Cortex of kidney (tissue), 1 donor: ENCODE results near the gene GALNT10.

Source experiments
- DNase-seq: peaks from one replicate; lab custom pipeline; 2025; lab: John Stamatoyannopoulos, UW

Gene GALNT10

DNA sequence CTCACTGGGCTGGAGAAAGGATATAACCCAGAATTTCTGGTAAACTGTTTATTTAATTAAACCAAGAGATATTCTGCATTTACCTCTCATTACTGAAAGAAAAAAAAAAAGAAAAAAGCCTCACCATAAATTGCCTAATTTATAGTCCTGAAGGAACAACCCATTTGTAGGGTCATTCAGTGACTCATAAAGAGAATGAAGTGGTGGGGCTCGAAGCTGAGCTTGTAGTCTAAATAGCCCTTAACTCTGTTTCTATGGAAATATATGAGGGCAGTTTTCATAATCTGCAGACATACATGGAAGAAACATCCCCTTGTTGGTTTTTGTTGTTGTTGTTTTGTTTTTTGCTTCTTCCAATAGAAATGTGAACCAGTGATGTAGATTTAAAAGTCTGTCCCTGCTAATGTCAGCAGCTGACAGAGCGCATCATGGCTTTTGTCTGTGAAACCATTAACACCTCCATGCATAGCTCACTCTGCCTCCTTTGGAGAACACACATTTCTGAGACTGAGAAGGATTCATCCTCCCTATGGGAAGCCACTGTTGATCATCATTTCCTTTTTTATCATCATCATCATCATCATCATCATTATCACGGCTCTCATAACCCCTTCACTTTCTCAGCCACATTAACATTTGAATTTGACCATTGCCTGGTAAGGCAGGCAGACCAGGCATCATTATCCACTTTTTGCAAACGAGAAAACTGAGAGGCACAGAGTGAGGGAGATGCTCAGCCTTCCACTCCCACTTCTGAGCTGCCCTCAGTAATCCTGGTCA, 187.4 kb downstream of the GALNT10 start:
- DNase-seq, result no peak

DNA sequence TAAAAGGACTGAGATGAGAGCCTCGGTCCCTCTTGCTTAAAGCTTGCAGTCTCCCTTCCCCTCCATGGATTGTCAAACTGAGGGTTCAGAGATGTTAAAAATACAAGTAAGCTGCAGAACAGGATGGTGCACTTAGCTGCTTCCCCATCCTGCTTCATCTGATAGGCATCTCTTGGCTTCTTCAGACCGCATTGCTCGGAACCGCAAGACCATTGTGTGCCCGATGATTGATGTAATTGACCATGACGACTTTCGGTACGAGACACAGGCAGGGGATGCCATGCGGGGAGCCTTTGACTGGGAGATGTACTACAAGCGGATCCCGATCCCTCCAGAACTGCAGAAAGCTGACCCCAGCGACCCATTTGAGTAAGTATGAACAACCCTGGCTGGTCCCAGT, 189.7 kb downstream of the GALNT10 start:
- DNase-seq, result no peak

- DNase-seq, result no peak
These were observed 194.1 kb downstream of the GALNT10 start for GRCh38 chr5:154384480-154385235.

DNA sequence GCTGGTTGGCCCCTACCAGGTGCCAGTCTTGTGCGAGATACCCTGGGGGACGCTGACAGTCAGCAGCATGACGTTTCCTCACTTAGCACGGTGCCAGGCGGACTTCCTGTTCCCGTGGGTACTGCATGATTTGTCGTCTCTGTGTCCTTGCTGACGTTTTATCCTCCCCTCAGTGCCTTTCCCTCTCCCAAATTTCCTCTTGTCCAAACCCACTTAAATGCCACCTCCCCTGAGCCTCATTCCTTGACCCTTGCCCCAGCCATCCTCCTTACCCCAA, 194.6 kb downstream of the GALNT10 start:
- no peak for DNase-seq

DNA sequence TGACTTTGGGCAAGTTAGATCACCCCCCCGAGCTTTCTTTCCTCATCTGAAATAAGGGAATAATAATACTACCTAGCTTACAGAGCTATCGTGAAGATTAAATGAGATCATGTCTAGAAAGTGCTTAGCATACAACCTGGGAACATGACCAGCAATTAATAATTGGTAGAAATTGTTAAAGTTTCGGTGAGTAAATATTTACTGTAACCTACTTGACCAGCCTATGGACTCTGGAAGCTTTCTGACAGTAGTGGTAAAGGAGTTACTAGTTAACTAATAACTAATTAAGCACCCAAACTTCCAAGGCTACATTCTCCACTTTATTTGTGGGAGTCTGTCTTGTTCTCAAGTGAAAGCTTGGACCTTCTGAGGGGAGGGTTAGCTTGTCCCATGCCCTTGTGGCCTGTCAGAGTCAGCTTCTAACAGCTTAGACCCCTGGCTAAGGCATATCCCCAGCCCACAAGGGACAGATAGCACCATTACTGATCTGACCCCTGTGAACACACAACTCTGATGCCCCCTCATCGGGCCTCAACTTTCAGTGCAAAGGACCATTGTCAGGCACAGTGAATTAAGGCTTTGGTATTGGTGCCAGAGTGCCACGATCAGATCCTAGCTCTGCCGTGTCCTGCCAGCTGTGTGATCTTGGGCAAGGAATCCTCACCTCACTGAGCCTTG, 196.6 kb downstream of the GALNT10 start:
- no peak for DNase-seq

DNA sequence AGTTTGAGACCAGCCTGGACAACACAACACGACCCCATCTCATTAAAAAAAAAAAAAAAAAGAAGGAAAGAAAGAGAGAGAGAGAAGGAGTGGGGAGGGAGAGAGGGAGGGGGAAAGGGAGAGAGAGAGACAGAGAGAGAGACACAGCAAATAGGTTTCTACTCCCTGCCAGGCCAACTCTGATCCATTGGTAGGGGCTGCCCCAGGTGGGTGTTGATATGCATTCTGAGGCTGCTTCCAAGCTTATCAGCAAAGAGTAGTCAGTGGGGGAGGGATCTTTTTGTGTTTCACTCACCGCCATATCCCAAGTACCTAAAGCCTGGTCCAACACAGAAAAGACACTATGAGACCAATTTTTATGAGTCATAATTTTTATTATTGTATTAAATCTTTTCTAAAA, 198.3 kb downstream of the GALNT10 start:
- no peak for DNase-seq

GRCh38 chr5:154390096-154390495, 199.6 kb downstream of the GALNT10 start:
- DNase-seq, result no peak

DNA sequence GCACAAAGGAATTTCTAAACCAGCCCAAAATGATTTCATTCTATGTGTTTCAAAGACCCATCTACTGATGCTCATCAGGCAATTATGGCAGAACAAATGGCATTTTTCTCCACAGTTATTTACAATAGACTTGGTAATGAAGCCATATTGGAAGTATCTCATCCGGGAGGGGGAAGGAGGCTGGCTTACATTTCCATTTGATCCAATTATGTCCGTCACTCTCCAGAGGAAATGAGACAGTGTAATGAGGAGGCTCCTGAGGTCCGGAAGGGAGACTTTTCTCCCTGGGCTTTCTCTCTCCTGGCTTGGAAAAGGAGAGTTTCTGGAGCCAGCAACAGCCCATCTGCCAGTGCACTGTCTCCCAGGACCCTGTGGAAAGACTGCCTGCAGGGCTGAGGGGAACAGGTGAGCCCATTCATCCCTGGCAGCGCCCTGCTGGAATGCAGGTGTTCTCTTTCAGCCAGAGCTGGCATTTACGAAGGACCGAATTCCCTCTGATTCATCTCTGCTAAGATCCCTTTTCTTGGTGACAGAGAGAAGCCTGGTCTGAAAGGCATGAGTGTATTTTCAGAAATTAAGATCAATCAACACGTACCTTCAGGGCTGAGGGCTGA, 200.3 kb downstream of the GALNT10 start:
- DNase-seq, result no peak

GRCh38 chr5:154391788-154392187, 201.3 kb downstream of the GALNT10 start:
- DNase-seq, result no peak

DNA sequence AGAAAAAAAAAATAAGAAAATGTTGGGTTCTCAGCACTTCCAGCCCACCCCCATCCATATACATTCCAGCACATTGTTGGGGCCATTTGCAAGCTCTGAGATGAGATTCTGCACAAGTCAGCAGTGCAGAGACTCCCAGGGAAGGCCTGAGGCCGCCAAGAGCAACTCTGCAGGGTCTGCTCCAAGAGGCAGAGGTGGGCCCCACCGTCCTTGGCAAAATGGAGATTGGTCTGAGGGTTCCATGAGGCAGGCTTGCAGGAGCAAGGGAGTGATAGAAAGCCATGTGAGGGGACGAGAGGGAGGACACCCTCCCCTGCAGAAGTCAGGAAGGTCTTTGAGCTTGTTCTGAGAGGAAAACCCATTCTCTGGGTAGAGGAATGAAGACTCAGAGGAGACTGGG, 203.3 kb downstream of the GALNT10 start:
- DNase-seq, result no peak

GRCh38 chr5:154394307-154394706, 203.8 kb downstream of the GALNT10 start:
- DNase-seq, result no peak

GRCh38 chr5:154395407-154396106, 205.0 kb downstream of the GALNT10 start:
- no peak for DNase-seq

- no peak for DNase-seq
These were observed 205.6 kb downstream of the GALNT10 start for GRCh38 chr5:154396128-154396527.

GRCh38 chr5:154397652-154398406, 207.3 kb downstream of the GALNT10 start:
- no peak for DNase-seq

DNA sequence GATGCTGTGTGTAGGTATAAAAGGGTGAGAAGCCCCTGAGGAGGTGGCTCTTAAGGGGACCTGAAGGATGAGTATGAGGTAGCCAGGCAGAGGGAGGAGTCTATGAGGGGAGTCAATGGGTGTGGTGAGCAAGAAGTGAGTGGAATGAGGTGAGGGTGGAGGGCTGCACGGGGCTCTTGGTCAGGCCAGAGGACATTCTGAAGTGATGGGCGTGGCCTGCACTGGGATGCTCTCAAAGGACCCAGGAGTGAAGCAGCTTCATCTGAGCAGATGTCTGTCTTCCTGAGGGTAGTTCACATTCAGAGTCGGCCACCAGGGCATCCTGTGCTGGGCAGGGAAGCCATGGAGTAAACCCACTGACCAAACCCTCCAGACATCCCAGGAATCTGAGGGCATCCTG, 210.1 kb downstream of the GALNT10 start:
- DNase-seq, result no peak

DNA sequence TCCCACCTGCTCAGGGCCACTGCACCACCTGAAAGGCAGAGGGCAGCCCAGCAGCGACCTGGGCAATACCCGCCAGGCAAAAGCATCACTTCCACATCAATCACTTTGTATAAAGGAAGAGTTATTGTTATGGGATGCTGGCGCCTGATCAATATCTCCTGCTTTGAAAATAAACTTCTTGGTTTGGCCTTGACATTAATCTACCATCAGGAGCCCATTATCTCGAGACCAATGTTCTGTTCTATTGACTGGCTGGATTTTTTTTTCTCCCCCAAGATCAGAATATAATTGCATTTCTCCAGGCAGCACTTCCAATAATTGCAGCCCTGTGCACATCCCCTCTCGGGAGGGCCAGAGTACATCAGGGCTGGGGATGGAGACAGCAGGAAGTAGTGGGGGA, 210.8 kb downstream of the GALNT10 start:
- no peak for DNase-seq

DNA sequence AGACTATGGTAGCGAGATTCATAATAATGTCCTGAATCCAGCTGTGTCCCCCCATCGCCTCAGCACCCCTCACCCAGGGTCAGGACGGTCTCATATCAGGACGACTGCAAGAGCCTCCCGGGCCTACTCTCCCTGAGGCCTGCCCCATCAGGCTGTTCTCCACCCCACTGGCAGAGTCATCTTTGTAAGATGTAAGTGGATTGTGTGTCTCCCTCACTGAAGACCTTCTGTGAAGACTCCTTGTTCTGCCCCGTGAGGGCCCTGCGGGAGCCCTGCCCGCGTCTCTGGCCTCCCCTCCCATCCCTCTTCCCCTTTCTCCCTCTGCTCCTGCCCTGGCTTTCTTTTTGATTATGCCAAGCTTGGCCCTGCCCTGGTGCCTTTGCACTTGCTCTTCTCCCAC, 211.4 kb downstream of the GALNT10 start:
- DNase-seq, result no peak

DNA sequence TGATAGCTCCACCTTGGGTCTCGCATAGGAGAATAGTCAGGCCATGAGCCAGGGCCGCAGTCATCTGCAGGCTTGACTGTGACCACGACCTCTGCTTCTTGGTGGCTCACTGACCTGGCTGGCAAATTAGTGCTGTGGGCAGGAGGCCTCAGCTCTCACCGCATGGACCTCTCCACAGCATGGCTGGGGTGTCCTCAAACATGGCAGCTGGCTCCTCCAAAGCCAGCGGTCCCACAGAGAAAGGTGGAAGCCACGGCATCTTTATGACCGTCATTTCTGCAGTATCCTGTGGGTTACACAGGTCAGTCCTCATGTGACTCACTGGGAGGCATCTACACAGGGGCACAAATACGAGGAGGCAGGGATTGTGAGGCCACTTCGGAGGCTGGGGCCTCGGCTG, 212.1 kb downstream of the GALNT10 start:
- no peak for DNase-seq

DNA sequence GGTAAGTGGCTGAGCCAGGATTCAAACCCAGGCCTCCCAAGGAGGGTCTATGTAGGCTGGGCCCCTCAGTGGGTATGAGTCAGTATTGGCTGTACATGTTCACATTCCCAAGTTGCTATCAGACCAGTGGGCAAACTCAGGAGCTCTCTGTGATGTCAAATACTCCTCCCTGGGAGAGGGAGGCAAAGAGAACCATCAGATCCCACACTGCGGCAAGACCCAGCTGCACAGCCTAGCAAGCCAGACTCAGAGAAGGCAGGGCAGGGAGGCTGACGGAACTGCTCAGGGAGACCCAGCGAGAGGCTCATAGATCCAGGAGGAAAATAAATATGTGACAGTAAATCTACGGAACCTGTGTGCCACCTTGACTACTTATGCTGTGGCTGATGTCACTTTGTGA, 212.7 kb downstream of the GALNT10 start:
- DNase-seq, result no peak

- no peak for DNase-seq
These were observed 213.3 kb downstream of the GALNT10 start for GRCh38 chr5:154403776-154404387.
